HCT116 (cell line): Measurements from ENCODE around the gene SRPK2. TPM values are rescaled to one million over a fixed set of nuclear protein-coding genes. Genes with fewer than 3 reads are reported as not detected.

ENCODE experiments used
- ATAC-seq: fragments of 200-7000 bp; cut with Tn5 transposase; 2 replicates; pipeline ENCODE4 v1.9.1; 2020; ENCODE audit warnings: mild to moderate bottlenecking, moderate library complexity
- BruUV-seq: library from RNA; stranded (reverse); fragments of 400-500 nt; replicated peaks from 2 replicates; lab custom pipeline; 2021; lab: Mats Ljungman, UMichigan
- CTCF ChIA-PET: fragments of 300-600 bp; sonication (Branson Sonifier 250); formaldehyde crosslinking; loops from one replicate; lab custom pipeline; 2021; ENCODE audit warnings: antibody characterized with exemption; lab: Charles Lee
- POLR2A ChIA-PET: fragments of 300-600, 350-600 bp; sonication (Branson Sonifier 250); formaldehyde crosslinking; loops from one replicate; lab custom pipeline; 2021; ENCODE audit warnings: antibody characterized with exemption; lab: Charles Lee
- RAD21 ChIA-PET, 2 experiments: fragments of 300-600 bp; sonication (Branson Sonifier 250); formaldehyde crosslinking; loops; one replicate each; lab custom pipeline; 2023; ENCODE audit warnings: low total read pairs in 2 of 2; ENCODE audit not compliant: uncharacterized antibody in 2 of 2, unreplicated experiment in 2 of 2, low non-redundant PET in 1 of 2; lab: Charles Lee
- DNase-seq: peaks from one replicate; pipeline ENCODE4 v3.0.0-alpha.2; 2010; ENCODE audit warnings: low read depth, low spot score
- H2AFZ ChIP-seq: fragments of 200-600 bp; shearing (Covaris generic), sonication (generic); 2 replicates; pipeline ENCODE4 v1.6.1; 2017; ENCODE audit warnings: low read depth, mixed run types, mixed read lengths, antibody characterized with exemption, low read length; ENCODE audit not compliant: poor library complexity, severe bottlenecking
- H3K27ac ChIP-seq: 2 replicates; pipeline ENCODE4 v1.5.1; 2012; ENCODE audit warnings: low read depth, low read length
- H3K27me3 ChIP-seq: fragments of 200-600 bp; sonication (generic); 2 replicates; pipeline ENCODE4 v1.6.1; 2016; ENCODE audit warnings: mixed run types, low read length, mixed read lengths; ENCODE audit not compliant: insufficient read depth
- H3K36me3 ChIP-seq, 2 experiments: fragments of 200-500 bp in 1 of 2; fragments of 200-600 bp in 1 of 2; sonication (Bioruptor generic) in 1 of 2; sonication (generic) in 1 of 2; 2 replicates each; pipeline versions ENCODE4 v1.5.1 to v1.6.1; 2014 to 2016; ENCODE audit warnings: low read length in 2 of 2, inconsistent platforms in 1 of 2, mixed read lengths in 1 of 2, mixed run types in 1 of 2; ENCODE audit not compliant: insufficient read depth in 2 of 2, control insufficient read depth in 1 of 2
- H3K4me1 ChIP-seq, 2 experiments: fragments of 200-600 bp in 1 of 2; sonication (generic) in 1 of 2; 2 replicates each; pipeline versions ENCODE4 v1.5.1 to v1.6.1; 2012 to 2017; ENCODE audit warnings: low read length in 2 of 2, inconsistent platforms in 1 of 2, mild to moderate bottlenecking in 1 of 2, mixed read lengths in 1 of 2, mixed run types in 1 of 2, moderate library complexity in 1 of 2; ENCODE audit not compliant: insufficient read depth in 2 of 2, control insufficient read depth in 1 of 2
- H3K4me2 ChIP-seq: fragments of 200-600 bp; sonication (generic); 2 replicates; pipeline ENCODE4 v1.6.1; 2017; ENCODE audit warnings: mixed run types, low read length, mixed read lengths
- H3K4me3 ChIP-seq, 2 experiments: fragments of 200-600 bp in 1 of 2; sonication (generic) in 1 of 2; replicated peaks in 1 of 2; 2 replicates each; pipeline ENCODE4 v1.5.1; 2011 to 2016; ENCODE audit warnings: low read length in 2 of 2, control low read depth in 1 of 2, low read depth in 1 of 2, mild to moderate bottlenecking in 1 of 2, mixed read lengths in 1 of 2, mixed run types in 1 of 2
- H3K79me2 ChIP-seq: fragments of 200-600 bp; sonication (generic); 2 replicates; pipeline ENCODE4 v1.6.1; 2017; ENCODE audit warnings: mild to moderate bottlenecking, mixed run types, low read length, moderate library complexity, mixed read lengths; ENCODE audit not compliant: insufficient read depth
- H3K9ac ChIP-seq: fragments of 200-600 bp; sonication (generic); 2 replicates; pipeline ENCODE4 v1.6.1; 2016; ENCODE audit warnings: low read length, mixed read lengths
- H3K9me2 ChIP-seq: fragments of 200-600 bp; sonication (generic), shearing (Covaris generic); 2 replicates; pipeline ENCODE4 v1.6.1; 2017; ENCODE audit warnings: mixed run types, mild to moderate bottlenecking, moderate library complexity; ENCODE audit not compliant: insufficient read depth
- H3K9me3 ChIP-seq, 2 experiments: fragments of 200-500 bp in 1 of 2; fragments of 200-600 bp in 1 of 2; sonication (Bioruptor generic) in 1 of 2; sonication (generic) in 1 of 2; 2 replicates each; pipeline ENCODE4 v1.6.1; 2014 to 2017; ENCODE audit warnings: low read length in 2 of 2, mixed read lengths in 2 of 2, inconsistent platforms in 1 of 2, low read depth in 1 of 2, mild to moderate bottlenecking in 1 of 2, mixed run types in 1 of 2, moderate library complexity in 1 of 2; ENCODE audit not compliant: control insufficient read depth in 1 of 2, insufficient read depth in 1 of 2
- H4K20me1 ChIP-seq: fragments of 200-600 bp; sonication (generic), shearing (Covaris generic); 2 replicates; pipeline ENCODE4 v1.6.1; 2017; ENCODE audit warnings: mixed run types, mild to moderate bottlenecking, moderate library complexity; ENCODE audit not compliant: insufficient read depth
- CBX3 ChIP-seq: IDR thresholded peaks from 2 replicates; pipeline ENCODE4 v1.6.1; 2012; ENCODE audit warnings: low read depth
- CEBPB ChIP-seq: IDR thresholded peaks from 2 replicates; pipeline ENCODE4 v1.6.1; 2012; ENCODE audit warnings: low read depth
- EGR1 ChIP-seq: IDR thresholded peaks from 2 replicates; pipeline ENCODE4 v1.6.1; 2012; ENCODE audit warnings: low read depth
- ELF1 ChIP-seq: IDR thresholded peaks from 2 replicates; pipeline ENCODE4 v1.6.1; 2012; ENCODE audit warnings: low read depth, borderline replicate concordance
- EZH2 ChIP-seq: fragments of 200-600 bp; sonication (generic); IDR thresholded peaks from 2 replicates; pipeline ENCODE4 v1.6.1; 2017; ENCODE audit warnings: antibody characterized with exemption, mixed run types
- EZH2phosphoT487 ChIP-seq: fragments of 200-600 bp; IDR thresholded peaks from 2 replicates; pipeline ENCODE4 v1.6.1; 2018; ENCODE audit warnings: antibody characterized with exemption, borderline replicate concordance
- FOSL1 ChIP-seq: IDR thresholded peaks from 2 replicates; pipeline ENCODE4 v1.6.1; 2012; ENCODE audit warnings: low read depth
- POLR2AphosphoS5 ChIP-seq: IDR thresholded peaks from 2 replicates; pipeline ENCODE4 v1.6.1; 2011; ENCODE audit warnings: mild to moderate bottlenecking, low read depth, low read length, moderate library complexity
- RAD21 ChIP-seq: IDR thresholded peaks from 2 replicates; pipeline ENCODE4 v1.6.1; 2012; ENCODE audit warnings: low read depth, mild to moderate bottlenecking
- REST ChIP-seq: IDR thresholded peaks from 2 replicates; pipeline ENCODE4 v1.6.1; 2012; ENCODE audit warnings: low read depth
- SP1 ChIP-seq: IDR thresholded peaks from 2 replicates; pipeline ENCODE4 v1.6.1; 2012; ENCODE audit warnings: low read depth
- SRF ChIP-seq: IDR thresholded peaks from 2 replicates; pipeline ENCODE4 v1.6.1; 2012; ENCODE audit warnings: low read depth
- YY1 ChIP-seq: IDR thresholded peaks from 2 replicates; pipeline ENCODE4 v1.6.1; 2011; ENCODE audit warnings: low read length, low read depth, moderate library complexity, mild to moderate bottlenecking; ENCODE audit not compliant: insufficient replicate concordance; ENCODE audit errors: extremely low read depth
- ZFX ChIP-seq: fragments of 450-650 bp; IDR thresholded peaks from 2 replicates; pipeline ENCODE4 v1.6.1; 2017
- ZNF274 ChIP-seq: fragments of 200-500 bp; sonication (Bioruptor generic); IDR thresholded peaks from 2 replicates; pipeline ENCODE4 v1.6.1; 2014; ENCODE audit warnings: mild to moderate bottlenecking, low read depth, low read length, inconsistent platforms
- intact Hi-C: fragments of 100-400 bp; cut with micrococcal nuclease; formaldehyde crosslinking; loops from 2 replicates; pipeline ENCODE4 v1.10.0; 2022
- total RNA-seq: library from RNA; stranded (reverse); gene quantifications from one replicate; pipeline ENCODE4 v1.2.1, GENCODE V29; 2021; ENCODE audit not compliant: unreplicated experiment
- TF ChIP-seq, protein P1 (sequence below): IDR thresholded peaks from 2 replicates; pipeline ENCODE4 v1.6.1; 2011; ENCODE audit warnings: mild to moderate bottlenecking, low read length, moderate library complexity; ENCODE audit not compliant: insufficient replicate concordance; ENCODE audit errors: extremely low read depth
- TF ChIP-seq, protein P2 (sequence below): IDR thresholded peaks from 2 replicates; pipeline ENCODE4 v1.6.1; 2012

Gene SRPK2
- total RNA-seq, 1 experiment from 2014 or later: 37.4 TPM

GRCh38 chr7:105133358-105133757, 255.4 kb downstream of the SRPK2 start (continued):
- no peak for TF ChIP-seq REST
- TF ChIP-seq, protein P1, sequence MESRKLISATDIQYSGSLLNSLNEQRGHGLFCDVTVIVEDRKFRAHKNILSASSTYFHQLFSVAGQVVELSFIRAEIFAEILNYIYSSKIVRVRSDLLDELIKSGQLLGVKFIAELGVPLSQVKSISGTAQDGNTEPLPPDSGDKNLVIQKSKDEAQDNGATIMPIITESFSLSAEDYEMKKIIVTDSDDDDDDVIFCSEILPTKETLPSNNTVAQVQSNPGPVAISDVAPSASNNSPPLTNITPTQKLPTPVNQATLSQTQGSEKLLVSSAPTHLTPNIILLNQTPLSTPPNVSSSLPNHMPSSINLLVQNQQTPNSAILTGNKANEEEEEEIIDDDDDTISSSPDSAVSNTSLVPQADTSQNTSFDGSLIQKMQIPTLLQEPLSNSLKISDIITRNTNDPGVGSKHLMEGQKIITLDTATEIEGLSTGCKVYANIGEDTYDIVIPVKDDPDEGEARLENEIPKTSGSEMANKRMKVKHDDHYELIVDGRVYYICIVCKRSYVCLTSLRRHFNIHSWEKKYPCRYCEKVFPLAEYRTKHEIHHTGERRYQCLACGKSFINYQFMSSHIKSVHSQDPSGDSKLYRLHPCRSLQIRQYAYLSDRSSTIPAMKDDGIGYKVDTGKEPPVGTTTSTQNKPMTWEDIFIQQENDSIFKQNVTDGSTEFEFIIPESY: no peak

DNA sequence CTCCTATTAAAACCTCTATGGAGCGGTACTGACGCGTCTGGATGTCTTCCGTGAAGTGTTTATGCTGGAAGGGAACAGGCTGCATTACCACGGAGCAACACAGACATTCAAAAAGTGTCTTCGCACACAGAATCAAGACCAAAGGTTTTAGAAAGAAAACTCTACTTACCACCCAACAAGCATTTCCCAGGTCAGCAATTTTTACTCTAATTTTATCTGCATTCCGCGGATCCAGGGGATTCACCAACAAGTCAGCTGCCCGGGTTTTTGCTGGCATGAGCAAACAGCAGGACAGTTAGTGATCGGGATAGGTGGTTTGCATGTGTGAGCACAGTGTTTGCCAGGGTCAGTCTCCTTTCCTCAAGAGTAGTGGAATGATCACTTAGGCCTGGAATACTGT, 255.9 kb downstream of the SRPK2 start:
- Histone ChIP-seq H3K36me3 (no peaks in the 10 kb centered on the region), H2AFZ (no peak overlapping the region), H3K4me1 (peaks cover 0 to 11% of the 10 kb centered on the region in 2 experiments; a peak in 1 of 4 replicates), H3K4me3 (no peak overlapping the region), H3K9me2 (no peaks in the 10 kb centered on the region), H3K9ac (no peak overlapping the region), H3K9me3 (no peaks in the 10 kb centered on the region), H3K27me3 (no peaks in the 10 kb centered on the region), H4K20me1 (no peaks in the 10 kb centered on the region), H3K27ac (no peak overlapping the region), H3K79me2 (peaks cover 8% of the 10 kb centered on the region; the same call in 1 of the 2 replicates), H3K4me2 (no peak overlapping the region)
- ChIA-PET RAD21 (no interaction called here), POLR2A (no interaction called here), CTCF (no interaction called here)
- ATAC-seq (no peak), DNase-seq (no peak)
- no TSS peak for BruUV-seq
- intact Hi-C loops: no loop called here
- no peak for TF ChIP-seq CBX3
- TF ChIP-seq EZH2: no peak
- no peak for TF ChIP-seq SP1
- no peak for TF ChIP-seq SRF
- TF ChIP-seq FOSL1: no peak
- TF ChIP-seq POLR2AphosphoS5: no peak
- no peak for TF ChIP-seq CEBPB
- TF ChIP-seq EGR1: no peak
- TF ChIP-seq RAD21: no peak
- TF ChIP-seq REST: no peak
- TF ChIP-seq, protein P2, sequence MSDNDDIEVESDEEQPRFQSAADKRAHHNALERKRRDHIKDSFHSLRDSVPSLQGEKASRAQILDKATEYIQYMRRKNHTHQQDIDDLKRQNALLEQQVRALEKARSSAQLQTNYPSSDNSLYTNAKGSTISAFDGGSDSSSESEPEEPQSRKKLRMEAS: no peak
- TF ChIP-seq YY1: no peak
- TF ChIP-seq ZFX: no peak
- no peak for TF ChIP-seq EZH2phosphoT487
- no peak for TF ChIP-seq ZNF274
- TF ChIP-seq ELF1: no peak
